ENCODE results near the gene GATD1.

GRCh38 chr11:782264-783174 lies 5.2 kb upstream of the GATD1 start:
- TF ChIP-seq CTCF (IDR thresholded peaks at IDR 0.05) (no peak), POLR2A (IDR thresholded peaks at IDR 0.05) (no peak)
